HepG2 (cell line): Measurements from ENCODE around the gene PRR30. TPM values are rescaled to one million over a fixed set of nuclear protein-coding genes. Genes with fewer than 3 reads are reported as not detected.

Experiments used
- HIVEP1 ChIP-seq: sonication (generic); formaldehyde crosslinking; IDR thresholded peaks from 2 replicates; pipeline ENCODE4 v1.4.0; 2020; ENCODE audit warnings: mild to moderate bottlenecking, missing genetic modification reagents
- KLF15 ChIP-seq: sonication (generic); formaldehyde crosslinking; IDR thresholded peaks from 2 replicates; pipeline ENCODE4 v1.8.1; 2023; ENCODE audit warnings: borderline replicate concordance, mild to moderate bottlenecking, inconsistent platforms, missing genetic modification reagents, mixed read lengths
- NAIF1 ChIP-seq: sonication (generic); formaldehyde crosslinking; IDR thresholded peaks from 2 replicates; pipeline ENCODE4 v1.5.0; 2020; ENCODE audit warnings: mild to moderate bottlenecking, missing genetic modification reagents, borderline replicate concordance
- NFYB ChIP-seq: sonication (generic); formaldehyde crosslinking; IDR thresholded peaks from 2 replicates; pipeline ENCODE4 v1.4.0; 2020; ENCODE audit warnings: missing genetic modification reagents
- PCBP2 ChIP-seq: fragments of 200-400 bp; formaldehyde crosslinking; optimal IDR thresholded peaks from 2 replicates; pipeline ENCODE3; 2018; ENCODE audit warnings: low read length, low read depth; ENCODE audit not compliant: poor library complexity, severe bottlenecking
- SP1 ChIP-seq, 2 experiments: fragments of 450-650 bp in 1 of 2; sonication (generic) in 1 of 2; formaldehyde crosslinking in 1 of 2; IDR thresholded peaks; 2 replicates each; pipeline versions ENCODE4 v1.4.0 to v1.6.1; 2016 to 2020; ENCODE audit warnings: missing genetic modification reagents in 1 of 2
- STAG1 ChIP-seq: sonication (generic); formaldehyde crosslinking; IDR thresholded peaks from 2 replicates; pipeline ENCODE4 v1.4.0; 2020; ENCODE audit warnings: missing genetic modification reagents
- ZBTB20 ChIP-seq: sonication (generic); formaldehyde crosslinking; IDR thresholded peaks from 2 replicates; pipeline ENCODE4 v1.8.1; 2023; ENCODE audit warnings: missing genetic modification reagents, low read depth, mild to moderate bottlenecking, borderline replicate concordance
- ZFX ChIP-seq: sonication (generic); formaldehyde crosslinking; IDR thresholded peaks from 2 replicates; pipeline ENCODE4 v1.4.0; 2020; ENCODE audit warnings: mild to moderate bottlenecking, low read depth, missing genetic modification reagents, moderate library complexity
- ZNF333 ChIP-seq: sonication (generic); formaldehyde crosslinking; IDR thresholded peaks from 2 replicates; pipeline ENCODE4 v1.4.0; 2020; ENCODE audit warnings: mild to moderate bottlenecking, missing genetic modification reagents, borderline replicate concordance
- ZNF335 ChIP-seq: sonication (generic); formaldehyde crosslinking; IDR thresholded peaks from 2 replicates; pipeline ENCODE4 v1.4.0; 2020; ENCODE audit warnings: missing genetic modification reagents
- ZNF510 ChIP-seq: sonication (generic); formaldehyde crosslinking; IDR thresholded peaks from 2 replicates; pipeline ENCODE4 v1.4.0; 2020; ENCODE audit warnings: low read depth, mild to moderate bottlenecking, missing genetic modification reagents
- ZNF549 ChIP-seq: sonication (generic); formaldehyde crosslinking; IDR thresholded peaks from 2 replicates; pipeline ENCODE4 v1.5.0; 2020; ENCODE audit warnings: missing genetic modification reagents
- ZNF619 ChIP-seq: sonication (generic); formaldehyde crosslinking; IDR thresholded peaks from 2 replicates; pipeline ENCODE4 v1.4.0; 2020; ENCODE audit warnings: mild to moderate bottlenecking, missing genetic modification reagents
- polyA plus RNA-seq, 8 experiments: library from polyadenylated mRNA; depleted of rRNA in 3 of 8; stranded (reverse) in 7 of 8; unstranded in 1 of 8; fragments of >200 nt; fragmentation: Illumina TruSeq in 4 of 8; extraction: Trizol in 4 of 8; gene quantifications; 2 replicates each; pipeline versions ENCODE4 v1.2.1 to v1.2.3, GENCODE V29; 2011 to 2016; ENCODE audit warnings: low read depth in 4 of 8, missing spikeins in 1 of 8, mixed read lengths in 1 of 8; ENCODE audit not compliant: insufficient read depth in 1 of 8
- total RNA-seq, 5 experiments: library from RNA; depleted of rRNA; stranded (reverse); fragments of >200 nt; fragmentation: Illumina TruSeq; extraction: Trizol; gene quantifications; 2 replicates each; pipeline ENCODE4 v1.2.3, GENCODE V29; 2016; ENCODE audit warnings: low read depth in 1 of 5
- TF ChIP-seq, protein P1 (sequence below): sonication (generic); formaldehyde crosslinking; IDR thresholded peaks from 2 replicates; pipeline ENCODE4 v1.5.0; 2020; ENCODE audit warnings: mild to moderate bottlenecking, missing genetic modification reagents
- TF ChIP-seq, protein P2 (sequence below): sonication (generic); formaldehyde crosslinking; IDR thresholded peaks from 2 replicates; pipeline ENCODE4 v1.5.1; 2020; ENCODE audit warnings: mild to moderate bottlenecking, missing genetic modification reagents, borderline replicate concordance
- TF ChIP-seq, protein P3 (sequence below): sonication (generic); formaldehyde crosslinking; IDR thresholded peaks from 2 replicates; pipeline ENCODE4 v1.5.0; 2020; ENCODE audit warnings: missing genetic modification reagents
- TF ChIP-seq, protein P4 (sequence below): sonication (generic); formaldehyde crosslinking; IDR thresholded peaks from 2 replicates; pipeline ENCODE4 v1.4.0; 2020; ENCODE audit warnings: mild to moderate bottlenecking, missing genetic modification reagents
- TF ChIP-seq, protein P5 (sequence below): sonication (generic); formaldehyde crosslinking; conservative IDR thresholded peaks from 2 replicates; pipeline ENCODE4 v1.8.0; 2022; ENCODE audit warnings: missing genetic modification reagents

The PRR30 gene
- total and polyA plus RNA-seq, 2 of the 13 experiments (the other 11 are each of a cell fraction or from before 2014, with no cell fraction given) = not detected

DNA sequence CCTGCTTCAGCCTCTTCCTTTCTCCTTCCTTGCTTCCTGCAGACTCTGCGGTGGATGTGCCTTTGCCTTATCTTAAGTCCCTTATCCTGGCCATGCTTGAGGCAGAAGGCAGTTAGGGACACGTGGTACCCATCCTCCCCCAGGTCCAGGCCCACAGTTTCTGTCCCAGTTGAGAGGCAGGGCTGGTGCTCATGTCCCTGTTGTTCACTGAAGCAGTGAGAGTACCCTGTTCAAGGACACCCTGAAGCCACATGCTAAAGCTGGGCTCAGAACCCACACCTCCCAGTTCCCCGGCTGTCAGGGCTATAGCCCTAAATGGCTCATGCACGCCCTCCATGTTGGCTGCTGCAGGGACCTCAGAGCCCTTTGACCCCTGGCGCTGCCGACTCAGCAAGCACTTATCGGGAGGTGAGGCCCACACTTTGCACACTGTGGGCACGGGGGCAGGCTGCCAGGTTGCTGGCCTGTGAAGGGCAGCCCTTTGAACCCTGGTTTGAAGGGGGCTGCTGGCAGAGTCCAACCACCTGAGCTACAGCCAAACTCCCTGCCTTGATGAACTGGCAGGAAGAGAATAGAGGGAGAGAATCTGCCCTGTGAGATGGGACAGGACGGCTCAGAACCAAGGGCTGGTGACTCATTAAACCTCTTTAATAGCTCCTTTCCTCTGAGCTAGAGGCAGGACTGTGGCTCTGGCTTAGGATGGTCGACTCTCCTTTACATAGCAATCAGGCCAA lies 46.3 kb downstream of the PRR30 start (continued):
- TF ChIP-seq, protein P1, sequence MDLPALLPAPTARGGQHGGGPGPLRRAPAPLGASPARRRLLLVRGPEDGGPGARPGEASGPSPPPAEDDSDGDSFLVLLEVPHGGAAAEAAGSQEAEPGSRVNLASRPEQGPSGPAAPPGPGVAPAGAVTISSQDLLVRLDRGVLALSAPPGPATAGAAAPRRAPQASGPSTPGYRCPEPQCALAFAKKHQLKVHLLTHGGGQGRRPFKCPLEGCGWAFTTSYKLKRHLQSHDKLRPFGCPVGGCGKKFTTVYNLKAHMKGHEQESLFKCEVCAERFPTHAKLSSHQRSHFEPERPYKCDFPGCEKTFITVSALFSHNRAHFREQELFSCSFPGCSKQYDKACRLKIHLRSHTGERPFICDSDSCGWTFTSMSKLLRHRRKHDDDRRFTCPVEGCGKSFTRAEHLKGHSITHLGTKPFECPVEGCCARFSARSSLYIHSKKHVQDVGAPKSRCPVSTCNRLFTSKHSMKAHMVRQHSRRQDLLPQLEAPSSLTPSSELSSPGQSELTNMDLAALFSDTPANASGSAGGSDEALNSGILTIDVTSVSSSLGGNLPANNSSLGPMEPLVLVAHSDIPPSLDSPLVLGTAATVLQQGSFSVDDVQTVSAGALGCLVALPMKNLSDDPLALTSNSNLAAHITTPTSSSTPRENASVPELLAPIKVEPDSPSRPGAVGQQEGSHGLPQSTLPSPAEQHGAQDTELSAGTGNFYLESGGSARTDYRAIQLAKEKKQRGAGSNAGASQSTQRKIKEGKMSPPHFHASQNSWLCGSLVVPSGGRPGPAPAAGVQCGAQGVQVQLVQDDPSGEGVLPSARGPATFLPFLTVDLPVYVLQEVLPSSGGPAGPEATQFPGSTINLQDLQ = peak; percentile 96
- TF ChIP-seq, protein P2, sequence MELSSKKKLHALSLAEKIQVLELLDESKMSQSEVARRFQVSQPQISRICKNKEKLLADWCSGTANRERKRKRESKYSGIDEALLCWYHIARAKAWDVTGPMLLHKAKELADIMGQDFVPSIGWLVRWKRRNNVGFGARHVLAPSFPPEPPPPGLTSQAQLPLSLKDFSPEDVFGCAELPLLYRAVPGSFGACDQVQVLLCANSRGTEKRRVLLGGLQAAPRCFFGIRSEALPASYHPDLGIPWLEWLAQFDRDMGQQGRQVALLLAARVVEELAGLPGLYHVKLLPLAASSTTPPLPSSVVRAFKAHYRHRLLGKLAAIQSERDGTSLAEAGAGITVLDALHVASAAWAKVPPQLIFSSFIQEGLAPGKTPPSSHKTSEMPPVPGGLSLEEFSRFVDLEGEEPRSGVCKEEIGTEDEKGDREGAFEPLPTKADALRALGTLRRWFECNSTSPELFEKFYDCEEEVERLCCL (CRISPR knock-in tag) = no peak
- TF ChIP-seq NFYB (CRISPR knock-in tag) = no peak
- TF ChIP-seq ZNF510 (CRISPR knock-in tag) = no peak
- peak; percentile 58; the same call in 1 of the 2 replicates for TF ChIP-seq ZNF619 (CRISPR knock-in tag)
- TF ChIP-seq NAIF1 = no peak
- peak; percentile 76 for TF ChIP-seq ZBTB20 (CRISPR knock-in tag)
- no peak for TF ChIP-seq ZNF333 (CRISPR knock-in tag)
- TF ChIP-seq PCBP2 = no peak
- TF ChIP-seq, protein P3, sequence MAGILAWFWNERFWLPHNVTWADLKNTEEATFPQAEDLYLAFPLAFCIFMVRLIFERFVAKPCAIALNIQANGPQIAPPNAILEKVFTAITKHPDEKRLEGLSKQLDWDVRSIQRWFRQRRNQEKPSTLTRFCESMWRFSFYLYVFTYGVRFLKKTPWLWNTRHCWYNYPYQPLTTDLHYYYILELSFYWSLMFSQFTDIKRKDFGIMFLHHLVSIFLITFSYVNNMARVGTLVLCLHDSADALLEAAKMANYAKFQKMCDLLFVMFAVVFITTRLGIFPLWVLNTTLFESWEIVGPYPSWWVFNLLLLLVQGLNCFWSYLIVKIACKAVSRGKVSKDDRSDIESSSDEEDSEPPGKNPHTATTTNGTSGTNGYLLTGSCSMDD (CRISPR knock-in tag) = no peak
- TF ChIP-seq SP1 (IDR thresholded peaks at IDR 0.05) = no peak
- no peak; the same call in 1 of the 2 replicates for TF ChIP-seq SP1 (CRISPR knock-in tag; IDR thresholded peaks at IDR 0.05)
- TF ChIP-seq ZNF335 (CRISPR knock-in tag) = no peak
- TF ChIP-seq, protein P4, sequence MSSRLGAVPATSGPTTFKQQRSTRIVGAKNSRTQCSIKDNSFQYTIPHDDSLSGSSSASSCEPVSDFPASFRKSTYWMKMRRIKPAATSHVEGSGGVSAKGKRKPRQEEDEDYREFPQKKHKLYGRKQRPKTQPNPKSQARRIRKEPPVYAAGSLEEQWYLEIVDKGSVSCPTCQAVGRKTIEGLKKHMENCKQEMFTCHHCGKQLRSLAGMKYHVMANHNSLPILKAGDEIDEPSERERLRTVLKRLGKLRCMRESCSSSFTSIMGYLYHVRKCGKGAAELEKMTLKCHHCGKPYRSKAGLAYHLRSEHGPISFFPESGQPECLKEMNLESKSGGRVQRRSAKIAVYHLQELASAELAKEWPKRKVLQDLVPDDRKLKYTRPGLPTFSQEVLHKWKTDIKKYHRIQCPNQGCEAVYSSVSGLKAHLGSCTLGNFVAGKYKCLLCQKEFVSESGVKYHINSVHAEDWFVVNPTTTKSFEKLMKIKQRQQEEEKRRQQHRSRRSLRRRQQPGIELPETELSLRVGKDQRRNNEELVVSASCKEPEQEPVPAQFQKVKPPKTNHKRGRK (CRISPR knock-in tag) = no peak
- peak; percentile 68 for TF ChIP-seq HIVEP1
- peak; percentile 27 for TF ChIP-seq STAG1
- peak; percentile 99 for TF ChIP-seq ZNF549 (CRISPR knock-in tag)
- peak; percentile 79 for TF ChIP-seq ZFX
- TF ChIP-seq KLF15 (CRISPR knock-in tag) = no peak
- TF ChIP-seq, protein P5, sequence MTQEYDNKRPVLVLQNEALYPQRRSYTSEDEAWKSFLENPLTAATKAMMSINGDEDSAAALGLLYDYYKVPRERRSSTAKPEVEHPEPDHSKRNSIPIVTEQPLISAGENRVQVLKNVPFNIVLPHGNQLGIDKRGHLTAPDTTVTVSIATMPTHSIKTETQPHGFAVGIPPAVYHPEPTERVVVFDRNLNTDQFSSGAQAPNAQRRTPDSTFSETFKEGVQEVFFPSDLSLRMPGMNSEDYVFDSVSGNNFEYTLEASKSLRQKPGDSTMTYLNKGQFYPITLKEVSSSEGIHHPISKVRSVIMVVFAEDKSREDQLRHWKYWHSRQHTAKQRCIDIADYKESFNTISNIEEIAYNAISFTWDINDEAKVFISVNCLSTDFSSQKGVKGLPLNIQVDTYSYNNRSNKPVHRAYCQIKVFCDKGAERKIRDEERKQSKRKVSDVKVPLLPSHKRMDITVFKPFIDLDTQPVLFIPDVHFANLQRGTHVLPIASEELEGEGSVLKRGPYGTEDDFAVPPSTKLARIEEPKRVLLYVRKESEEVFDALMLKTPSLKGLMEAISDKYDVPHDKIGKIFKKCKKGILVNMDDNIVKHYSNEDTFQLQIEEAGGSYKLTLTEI (CRISPR knock-in tag) = no peak
